Activated T-cell treated with anti-CD3 and anti-CD28 coated beads, Interleukin-2, amount 50 U/mL, for 4 hours (primary cell): ENCODE data around the gene C11orf86. TPM values are rescaled to one million over a fixed set of nuclear protein-coding genes. Genes with fewer than 3 reads are reported as not detected.
A peak's percentile ranks its signal among the peaks of the same experiment; 100 is the strongest.
"Not testable (repeated sequence)": the region's sequence is repeated elsewhere in the genome, so short reads cannot be mapped to it uniquely, and the experiment has no call there.

Source experiments
- ATAC-seq, 2 donors: fragments of 200-7000 bp; cut with Tn5 transposase; one replicate each; pipeline ENCODE4 v1.10.0; 2021
- DNase-seq: peaks from one replicate; pipeline ENCODE4 v3.0.0-alpha.2; 2020
- H3K27me3 Mint-ChIP-seq: one replicate; pipeline ENCODE4 v1.8.0; 2021; ENCODE audit warnings: low read depth, mixed read lengths
- H3K36me3 Mint-ChIP-seq: one replicate; pipeline ENCODE4 v1.8.0; 2022; ENCODE audit warnings: mixed read lengths; ENCODE audit not compliant: insufficient read depth
- H3K4me1 Mint-ChIP-seq: one replicate; pipeline ENCODE4 v1.8.0; 2021; ENCODE audit warnings: low read depth, mixed read lengths
- H3K4me3 Mint-ChIP-seq: one replicate; pipeline ENCODE4 v1.8.0; 2021; ENCODE audit warnings: mild to moderate bottlenecking, moderate library complexity, mixed read lengths
- H3K9me3 Mint-ChIP-seq: one replicate; pipeline ENCODE4 v1.8.0; 2021; ENCODE audit warnings: mixed read lengths
- total RNA-seq, 3 donors: library from RNA; stranded (reverse); gene quantifications; one replicate each; pipeline ENCODE4 v1.2.1, GENCODE V29; 2021

C11orf86 gene
- total RNA-seq, 3 donors from 2014 or later, result not detected

DNA sequence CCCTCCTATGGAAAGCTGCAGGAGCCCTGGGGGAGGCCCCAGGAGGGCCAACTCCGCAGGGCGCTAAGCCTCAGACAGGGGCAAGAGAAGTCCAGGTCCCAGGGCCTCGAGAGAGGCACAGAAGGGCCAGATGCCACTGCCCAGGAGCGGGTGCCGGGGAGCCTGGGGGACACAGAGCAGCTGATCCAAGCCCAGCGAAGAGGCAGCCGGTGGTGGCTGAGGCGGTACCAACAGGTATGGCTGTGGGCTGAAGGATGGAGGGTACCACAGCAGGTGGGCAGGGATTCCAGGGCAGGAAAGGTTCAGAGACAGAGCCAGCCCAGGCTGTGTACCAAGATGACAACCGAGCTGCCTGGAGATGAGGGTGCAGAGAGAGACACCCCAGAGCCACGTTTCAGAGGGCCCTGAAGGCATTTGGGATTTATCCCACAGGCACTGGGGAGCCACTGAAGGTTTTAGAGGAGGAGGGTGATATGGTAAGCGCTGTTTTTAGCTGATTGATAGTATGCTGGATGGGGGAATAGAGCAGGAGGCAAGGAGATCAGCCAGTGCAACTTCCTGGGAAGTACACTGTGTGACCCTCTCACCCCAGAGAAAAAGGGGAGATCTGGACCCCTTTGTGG is 412 bp downstream of the C11orf86 start:
- no peak overlapping the region for H3K4me3 Mint-ChIP-seq
- H3K9me3 Mint-ChIP-seq, result peaks cover 4% of the 10 kb centered on the region
- peaks cover 8% of the 10 kb centered on the region for H3K27me3 Mint-ChIP-seq
- no peaks in the 10 kb centered on the region for H3K36me3 Mint-ChIP-seq
- ATAC-seq (no peak), DNase-seq (no peak)
- peaks cover 6% of the 10 kb centered on the region for H3K4me1 Mint-ChIP-seq

DNA sequence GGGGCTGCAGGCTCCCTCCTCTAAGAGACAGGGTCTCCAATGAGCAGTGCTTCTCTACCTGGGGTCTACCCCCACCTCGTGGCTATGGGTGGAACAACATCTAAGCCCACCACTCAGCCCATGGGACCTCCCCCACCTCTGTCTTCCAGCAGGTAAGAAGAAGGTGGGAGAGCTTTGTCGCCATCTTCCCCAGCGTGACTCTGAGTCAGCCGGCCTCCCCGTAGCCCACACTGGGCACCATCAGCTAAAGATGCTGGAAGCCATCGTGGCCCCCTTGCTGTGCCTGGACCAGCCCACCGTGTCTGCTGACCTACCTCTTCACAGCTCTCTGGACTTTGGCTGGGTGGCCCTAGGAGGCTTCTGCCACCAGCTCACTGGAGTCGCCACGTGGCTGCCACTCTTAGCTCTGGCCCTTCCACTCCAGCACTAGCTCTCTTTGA is 944 bp downstream of the C11orf86 start:
- Mint-ChIP-seq H3K9me3 (peaks cover 4% of the 10 kb centered on the region), H3K4me1 (peaks cover under 1% of the 10 kb centered on the region), H3K36me3 (no peaks in the 10 kb centered on the region), H3K27me3 (peaks cover 8% of the 10 kb centered on the region), H3K4me3 (no peak overlapping the region)
- DNase-seq (peak; percentile 24), ATAC-seq (peak in 1 of 2 donors; percentile 53)

DNA sequence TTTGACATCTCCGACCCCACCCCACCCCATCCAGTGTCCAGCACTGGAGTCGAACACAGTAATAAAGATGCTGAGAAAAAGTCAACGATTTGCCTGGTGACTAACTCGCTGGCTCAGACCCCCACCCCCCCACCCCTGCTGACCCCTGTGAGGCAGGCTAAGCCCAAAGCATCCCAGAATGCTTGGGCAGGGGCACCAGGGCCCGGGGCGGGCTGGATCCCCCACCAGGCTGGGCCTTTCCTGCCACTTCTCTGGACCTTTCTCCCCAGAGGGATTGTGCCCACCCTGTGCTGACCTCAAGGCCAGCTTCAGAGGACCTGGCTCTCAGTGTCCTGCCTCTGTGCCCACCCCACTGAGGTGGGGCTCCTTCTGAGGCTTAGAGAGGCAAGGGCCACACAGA is 1.8 kb downstream of the C11orf86 start:
- Mint-ChIP-seq H3K36me3 (no peaks in the 10 kb centered on the region), H3K9me3 (peaks cover 4% of the 10 kb centered on the region), H3K4me3 (no peak overlapping the region), H3K4me1 (peaks cover under 1% of the 10 kb centered on the region), H3K27me3 (peaks cover 8% of the 10 kb centered on the region)
- DNase-seq, result no peak
- no peak for ATAC-seq

DNA sequence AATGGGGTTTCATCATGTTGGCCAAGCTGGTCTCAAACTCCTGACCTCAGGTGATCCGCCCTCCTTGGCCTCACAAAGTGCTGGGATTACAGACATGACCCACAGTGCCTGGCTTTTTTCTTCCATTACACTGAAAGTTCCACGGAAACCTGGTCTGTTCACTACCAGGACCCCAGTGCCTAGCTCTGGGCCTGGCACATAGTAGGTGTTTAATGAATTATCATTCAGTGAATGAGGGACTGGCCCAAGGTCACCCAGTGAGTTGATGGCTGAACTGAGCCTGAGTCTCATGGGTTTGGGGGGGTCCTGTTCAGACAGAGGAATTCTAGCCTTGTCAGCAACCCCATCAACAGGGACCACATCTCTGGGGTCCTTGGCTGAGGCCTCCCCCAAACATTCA is 3.1 kb downstream of the C11orf86 start:
- no peak overlapping the region for H3K4me3 Mint-ChIP-seq
- ATAC-seq, result no peak
- DNase-seq, result no peak
- no peaks in the 10 kb centered on the region for H3K36me3 Mint-ChIP-seq
- H3K9me3 Mint-ChIP-seq, result peaks cover 4% of the 10 kb centered on the region
- peaks cover 5% of the 10 kb centered on the region for H3K4me1 Mint-ChIP-seq
- H3K27me3 Mint-ChIP-seq, result peaks cover 8% of the 10 kb centered on the region

DNA sequence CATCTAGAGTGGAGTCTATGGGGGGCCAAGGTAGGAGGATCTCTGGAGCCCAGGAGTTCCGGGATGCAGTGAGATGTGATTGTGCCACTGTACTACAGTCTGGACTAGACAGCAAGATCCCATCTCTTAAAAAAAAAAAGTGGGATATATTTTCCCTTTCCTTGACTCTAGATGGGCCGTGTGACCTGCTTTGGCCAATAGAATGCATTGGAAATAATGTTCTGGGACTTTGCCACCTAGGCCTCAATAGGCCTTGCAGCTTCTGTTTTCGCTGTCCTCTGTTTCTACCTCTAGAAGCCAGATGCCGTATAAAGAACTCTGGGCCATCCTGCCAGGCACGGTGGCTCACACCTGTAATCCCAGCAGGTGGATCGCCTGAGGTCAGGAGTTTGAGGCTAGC is 3.6 kb downstream of the C11orf86 start:
- peaks cover 5% of the 10 kb centered on the region for H3K4me1 Mint-ChIP-seq
- peaks cover 8% of the 10 kb centered on the region for H3K27me3 Mint-ChIP-seq
- ATAC-seq, result no peak
- DNase-seq, result no peak
- H3K4me3 Mint-ChIP-seq, result no peak overlapping the region
- no peaks in the 10 kb centered on the region for H3K36me3 Mint-ChIP-seq
- H3K9me3 Mint-ChIP-seq, result peaks cover 4% of the 10 kb centered on the region

DNA sequence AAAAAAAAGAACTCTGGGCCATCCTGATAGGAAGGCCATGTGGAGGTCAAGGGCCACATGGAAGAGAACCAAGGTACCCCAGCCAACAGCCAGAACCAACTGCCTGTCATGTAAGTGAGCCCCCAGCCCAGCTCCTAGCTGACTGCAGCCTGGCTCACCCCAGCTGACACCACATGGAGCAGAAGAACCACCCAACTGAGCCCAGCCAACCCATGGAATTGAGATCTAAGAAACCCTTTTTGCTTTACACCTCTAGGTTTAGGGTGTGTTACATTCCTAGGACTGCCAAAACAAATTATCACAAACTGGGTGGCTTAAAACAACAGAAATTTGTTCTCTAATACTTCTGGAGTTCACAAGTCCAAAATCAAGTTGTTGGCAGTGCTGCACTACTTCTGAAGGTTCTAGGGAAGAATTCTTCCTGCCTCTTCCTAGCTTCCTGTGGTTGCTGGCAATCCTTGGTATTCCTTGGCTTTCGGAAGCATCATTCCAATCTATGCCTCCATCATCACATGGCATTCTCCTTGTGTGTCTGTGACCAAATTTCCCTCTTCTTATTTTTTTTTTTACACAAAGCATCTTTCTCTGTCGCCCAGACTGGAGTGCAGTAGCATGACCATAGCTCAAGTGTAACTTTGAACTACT is 4.4 kb downstream of the C11orf86 start:
- no peak overlapping the region for H3K4me3 Mint-ChIP-seq
- ATAC-seq (no peak), DNase-seq (no peak)

DNA sequence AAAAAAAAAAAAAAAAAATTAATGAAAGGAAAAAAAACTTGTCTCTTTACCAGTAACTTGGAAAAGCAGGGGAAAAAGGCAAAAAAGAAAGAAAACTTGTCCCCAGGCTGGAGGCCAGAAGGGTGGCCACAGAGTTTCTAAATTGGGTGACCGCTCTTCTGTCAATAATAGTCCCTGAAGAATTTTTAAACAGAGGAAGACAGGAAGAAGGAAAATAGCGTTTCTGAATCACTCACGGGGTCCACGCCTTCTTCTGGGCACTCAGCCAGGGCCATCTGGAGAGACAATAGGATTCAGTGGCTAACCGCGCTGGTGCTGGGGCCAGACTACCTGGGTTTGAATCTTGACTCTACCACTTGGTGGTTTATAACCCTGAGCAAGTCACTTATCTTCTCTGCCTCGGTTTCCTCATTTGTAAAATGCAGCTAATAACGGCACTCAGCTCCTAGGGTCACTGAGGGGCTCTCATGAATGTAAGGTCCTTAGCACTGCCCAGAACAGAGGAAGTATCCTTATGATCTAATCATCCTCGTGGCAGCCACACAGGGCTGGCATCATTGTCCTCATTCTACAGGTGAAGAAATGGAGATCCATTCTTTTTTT is 7.0 kb downstream of the C11orf86 start:
- DNase-seq (no peak), ATAC-seq (no peak)
- Mint-ChIP-seq H3K4me1 (peaks cover 5% of the 10 kb centered on the region), H3K9me3 (peaks cover 4% of the 10 kb centered on the region), H3K36me3 (no peaks in the 10 kb centered on the region), H3K27me3 (peaks cover 5% of the 10 kb centered on the region), H3K4me3 (no peak overlapping the region)

More for the DNA sequence above, 4.4 kb downstream of the C11orf86 start:
- Mint-ChIP-seq H3K36me3 (no peaks in the 10 kb centered on the region), H3K9me3 (peaks cover 4% of the 10 kb centered on the region), H3K4me1 (peaks cover 5% of the 10 kb centered on the region), H3K27me3 (peaks cover 8% of the 10 kb centered on the region)

DNA sequence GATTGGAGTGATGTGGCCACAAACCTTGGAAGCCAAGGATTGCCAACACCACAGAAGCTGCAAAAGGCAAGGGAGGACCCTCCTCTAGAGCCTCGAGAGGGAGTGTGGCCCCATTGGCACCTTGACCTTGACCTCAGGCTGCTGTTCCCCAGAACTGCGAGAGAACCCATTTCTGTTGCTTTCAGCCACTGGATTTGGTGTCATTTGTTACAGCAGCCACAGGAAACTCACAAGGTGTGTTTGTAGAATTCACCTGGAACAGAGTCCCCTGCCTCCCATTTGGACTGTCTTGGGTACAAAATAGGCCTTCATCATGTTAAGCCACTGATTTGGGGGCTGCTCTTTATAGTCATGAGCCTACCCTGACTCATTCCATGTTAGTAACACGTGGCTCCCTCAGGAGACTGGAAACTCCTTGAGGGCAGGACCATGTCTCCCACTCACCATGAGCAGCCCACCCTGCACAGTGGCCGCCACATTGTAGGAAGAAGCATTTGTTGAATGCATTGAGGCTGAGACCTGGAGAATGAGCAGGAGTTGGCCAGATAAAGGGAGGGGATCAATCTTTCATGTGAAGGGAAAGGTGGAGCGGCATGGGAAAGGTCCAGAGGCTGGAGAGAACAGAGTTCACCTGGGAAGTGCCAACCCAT is 8.3 kb downstream of the C11orf86 start:
- peaks cover 5% of the 10 kb centered on the region for H3K4me1 Mint-ChIP-seq
- no peaks in the 10 kb centered on the region for H3K36me3 Mint-ChIP-seq
- ATAC-seq (no peak), DNase-seq (no peak)
- no peak overlapping the region for H3K4me3 Mint-ChIP-seq
- peaks cover 4% of the 10 kb centered on the region for H3K9me3 Mint-ChIP-seq
- peaks cover 5% of the 10 kb centered on the region for H3K27me3 Mint-ChIP-seq

DNA sequence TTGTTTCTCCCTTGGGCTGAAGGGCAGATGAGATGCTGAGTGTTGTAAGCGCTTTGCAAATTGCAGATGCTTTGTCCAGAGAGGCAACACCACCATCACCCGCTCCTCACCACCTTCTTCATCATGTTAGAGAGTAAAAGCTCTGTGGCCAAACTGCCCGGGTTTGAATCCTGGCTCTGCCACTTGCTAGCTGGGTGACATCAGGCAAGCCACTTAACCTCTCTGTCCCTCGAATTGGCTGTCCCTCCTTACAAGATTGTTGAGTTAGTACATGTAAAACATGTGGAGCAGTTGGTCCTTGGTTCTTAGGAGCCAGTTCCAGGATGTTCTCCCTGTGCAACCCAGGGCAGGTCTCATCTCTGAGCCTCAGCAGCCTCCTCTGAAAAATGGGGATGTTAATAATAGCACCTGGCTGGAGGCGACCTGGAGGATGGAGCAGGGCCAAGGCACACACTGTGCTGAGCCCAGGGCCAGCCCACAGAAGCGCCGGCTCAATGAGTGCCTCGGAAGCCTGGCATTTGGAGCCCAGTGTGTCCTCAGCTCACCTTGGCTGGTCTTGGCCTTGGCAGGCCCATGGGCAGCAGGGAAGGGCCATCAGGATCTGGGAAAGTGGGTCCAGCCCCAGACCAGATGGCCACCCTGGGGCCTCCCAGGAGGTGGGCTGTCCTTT is 10.5 kb downstream of the C11orf86 start:
- no peaks in the 10 kb centered on the region for H3K9me3 Mint-ChIP-seq

DNA sequence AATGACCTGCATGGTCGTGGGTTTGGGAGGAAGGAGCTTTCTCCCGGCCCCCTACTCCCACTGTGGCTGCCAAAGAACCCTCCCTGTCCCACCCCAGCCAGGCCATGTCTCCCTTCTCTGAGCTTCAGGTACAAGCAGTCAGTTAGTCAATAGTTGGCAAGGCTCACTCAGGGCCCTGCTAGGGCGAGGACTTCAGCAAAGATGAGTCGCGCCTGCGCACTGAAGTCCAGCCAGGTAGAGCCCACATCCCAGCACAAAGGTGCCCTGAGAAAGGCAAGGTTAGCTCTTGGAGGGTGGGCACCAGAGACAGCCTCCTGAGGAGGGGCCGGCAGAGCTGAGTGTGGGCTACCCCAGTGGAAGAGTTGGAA is 11.1 kb downstream of the C11orf86 start:
- ATAC-seq (no peak), DNase-seq (no peak)
- Mint-ChIP-seq H3K36me3 (no peaks in the 10 kb centered on the region), H3K4me3 (no peak overlapping the region), H3K27me3 (peaks cover 7% of the 10 kb centered on the region), H3K9me3 (no peaks in the 10 kb centered on the region), H3K4me1 (peaks cover 5% of the 10 kb centered on the region)

More for the DNA sequence above, 10.5 kb downstream of the C11orf86 start:
- Mint-ChIP-seq H3K36me3 (no peaks in the 10 kb centered on the region), H3K4me1 (peaks cover 5% of the 10 kb centered on the region), H3K4me3 (no peak overlapping the region), H3K27me3 (peaks cover 7% of the 10 kb centered on the region)
- ATAC-seq, result no peak
- DNase-seq, result no peak

DNA sequence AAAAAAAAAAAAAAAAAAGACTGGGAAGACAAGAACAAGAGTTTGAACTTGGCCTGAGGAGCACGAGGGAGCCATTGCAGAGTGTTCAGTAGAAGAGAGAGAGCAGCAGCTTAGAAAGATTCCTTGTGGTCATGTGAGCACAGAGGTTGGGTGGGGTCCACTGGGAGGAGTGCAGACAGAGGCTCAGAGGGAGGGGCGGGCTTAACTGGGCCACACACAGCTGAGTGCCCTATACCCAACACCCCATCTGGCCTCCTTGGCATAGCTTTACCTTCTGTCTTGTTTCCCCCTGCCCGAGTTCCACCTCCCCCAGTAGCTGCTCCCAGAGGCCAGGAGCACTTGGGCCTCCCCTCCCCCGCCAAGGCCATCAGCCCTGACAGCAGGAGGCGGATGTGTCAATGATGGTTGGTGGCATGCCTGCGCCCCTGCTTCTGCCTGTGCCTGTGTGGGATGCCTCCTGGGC is 12.1 kb downstream of the C11orf86 start:
- DNase-seq, result no peak
- H3K4me3 Mint-ChIP-seq, result no peak overlapping the region
- peaks cover 10% of the 10 kb centered on the region for H3K27me3 Mint-ChIP-seq
- no peaks in the 10 kb centered on the region for H3K36me3 Mint-ChIP-seq
- no peaks in the 10 kb centered on the region for H3K9me3 Mint-ChIP-seq
- peaks cover 2% of the 10 kb centered on the region for H3K4me1 Mint-ChIP-seq
- ATAC-seq, result no peak

DNA sequence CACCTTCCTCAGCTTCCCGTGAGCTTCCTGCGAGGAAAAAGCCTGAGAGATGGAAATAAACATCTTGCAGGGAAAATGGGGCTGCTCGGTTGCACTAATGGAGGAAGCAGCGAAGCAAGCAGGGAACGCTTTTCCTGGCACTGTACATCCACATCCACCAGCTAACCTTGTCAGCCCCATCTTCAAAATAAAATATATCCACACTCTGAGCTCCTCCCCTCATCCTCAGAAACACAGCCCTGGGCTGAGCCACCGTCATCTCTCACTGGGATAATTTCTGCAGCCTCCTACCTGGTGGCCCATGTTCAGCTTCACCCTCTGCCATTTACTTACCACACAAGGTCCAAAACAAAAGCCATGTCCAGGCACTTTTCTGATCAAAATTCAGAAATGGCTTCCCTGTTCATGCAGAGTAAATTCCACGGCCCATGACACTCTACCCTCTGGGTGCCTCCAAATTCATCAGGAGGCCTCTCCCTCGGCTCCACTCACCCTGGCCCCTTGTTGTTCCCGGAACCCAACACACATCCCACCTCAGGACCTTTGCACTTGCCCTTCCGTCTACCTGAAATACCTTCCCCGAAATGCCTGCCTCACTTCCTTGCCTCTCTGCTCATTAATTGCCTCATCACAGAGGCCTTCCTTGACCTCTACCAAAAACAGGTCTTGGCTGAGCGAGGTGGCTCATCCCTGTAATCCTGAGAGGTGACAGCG is 13.0 kb downstream of the C11orf86 start:
- Mint-ChIP-seq H3K4me3 (no peak overlapping the region), H3K9me3 (no peaks in the 10 kb centered on the region), H3K36me3 (no peaks in the 10 kb centered on the region), H3K27me3 (peaks cover 10% of the 10 kb centered on the region), H3K4me1 (no peaks in the 10 kb centered on the region)
- DNase-seq (no peak), ATAC-seq (no peak)

DNA sequence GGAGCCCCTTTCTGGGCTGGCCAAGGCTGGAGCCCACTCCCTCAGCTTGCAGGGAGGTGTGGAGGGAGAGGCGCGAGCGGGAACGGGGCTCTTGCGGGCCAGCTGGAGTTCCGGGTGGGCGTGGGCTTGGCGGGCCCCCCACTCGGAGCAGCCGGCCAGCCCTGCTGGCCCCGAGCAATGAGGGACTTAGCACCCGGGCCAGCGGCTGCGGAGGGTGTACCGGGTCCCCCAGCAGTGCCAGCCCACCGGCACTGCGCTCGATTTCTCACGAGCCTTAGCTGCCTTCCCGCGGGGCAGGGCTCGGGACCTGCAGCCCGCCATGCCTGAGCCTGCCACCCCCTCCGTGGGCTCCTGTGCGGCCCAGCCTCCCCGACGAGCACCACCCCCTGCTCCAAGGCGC is 13.6 kb downstream of the C11orf86 start:
- H3K27me3 Mint-ChIP-seq, result peaks cover 10% of the 10 kb centered on the region
- not testable (repeated sequence) for DNase-seq, H3K9me3 Mint-ChIP-seq, H3K36me3 Mint-ChIP-seq, ATAC-seq, H3K4me3 Mint-ChIP-seq, H3K4me1 Mint-ChIP-seq

DNA sequence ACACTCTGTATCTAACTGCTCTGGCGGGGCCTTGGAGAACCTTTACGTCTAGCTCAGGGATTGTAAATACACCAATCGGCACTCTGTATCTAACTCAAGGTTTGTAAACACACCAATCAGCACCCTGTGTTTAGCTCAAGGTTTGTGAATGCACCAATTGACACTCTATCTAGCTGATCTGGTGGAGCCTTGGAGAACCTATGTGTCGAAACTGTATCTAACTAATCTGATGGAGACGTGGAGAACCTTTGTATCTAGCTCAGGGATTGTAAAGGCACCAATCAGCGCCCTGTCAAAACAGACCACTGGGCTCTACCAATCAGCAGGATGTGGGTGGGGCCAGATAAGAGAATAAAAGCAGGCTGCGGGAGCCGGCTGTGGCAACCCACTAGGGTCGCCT is 14.3 kb downstream of the C11orf86 start:
- not testable (repeated sequence) for ATAC-seq, H3K4me3 Mint-ChIP-seq, DNase-seq, H3K4me1 Mint-ChIP-seq, H3K36me3 Mint-ChIP-seq, H3K9me3 Mint-ChIP-seq
- peaks cover 10% of the 10 kb centered on the region for H3K27me3 Mint-ChIP-seq
